Measurements from ENCODE around the gene NUDT6.

NUDT6 gene

DNA sequence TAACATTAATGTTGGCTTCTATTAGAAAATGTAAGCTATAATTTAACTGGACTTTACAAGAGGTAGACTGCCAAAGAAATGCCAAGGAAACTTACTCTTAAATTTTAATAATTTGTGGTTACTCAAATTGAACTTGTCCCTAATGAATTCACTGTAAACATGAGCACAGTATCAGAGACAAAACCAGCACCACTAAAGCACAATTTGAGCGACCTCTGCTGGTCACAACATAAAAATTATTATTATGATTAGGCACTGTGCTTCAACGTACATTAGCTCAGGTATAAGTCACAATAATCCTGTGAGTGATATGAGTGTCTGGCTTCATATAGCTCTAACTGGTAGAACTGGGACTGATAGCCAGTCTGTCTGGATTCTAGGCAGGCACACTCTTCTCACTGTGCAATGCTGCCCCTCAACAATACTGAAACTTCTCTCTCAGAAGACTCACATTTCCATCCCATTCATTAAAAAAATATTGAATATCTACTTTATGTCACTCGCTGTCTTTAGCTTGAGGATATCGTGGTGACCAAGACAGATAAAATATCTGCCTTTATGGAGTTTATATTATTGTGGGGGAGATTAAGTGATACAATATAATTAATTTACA lies 8.0 kb downstream of the NUDT6 start:
- DNase-seq, result no peak

DNA sequence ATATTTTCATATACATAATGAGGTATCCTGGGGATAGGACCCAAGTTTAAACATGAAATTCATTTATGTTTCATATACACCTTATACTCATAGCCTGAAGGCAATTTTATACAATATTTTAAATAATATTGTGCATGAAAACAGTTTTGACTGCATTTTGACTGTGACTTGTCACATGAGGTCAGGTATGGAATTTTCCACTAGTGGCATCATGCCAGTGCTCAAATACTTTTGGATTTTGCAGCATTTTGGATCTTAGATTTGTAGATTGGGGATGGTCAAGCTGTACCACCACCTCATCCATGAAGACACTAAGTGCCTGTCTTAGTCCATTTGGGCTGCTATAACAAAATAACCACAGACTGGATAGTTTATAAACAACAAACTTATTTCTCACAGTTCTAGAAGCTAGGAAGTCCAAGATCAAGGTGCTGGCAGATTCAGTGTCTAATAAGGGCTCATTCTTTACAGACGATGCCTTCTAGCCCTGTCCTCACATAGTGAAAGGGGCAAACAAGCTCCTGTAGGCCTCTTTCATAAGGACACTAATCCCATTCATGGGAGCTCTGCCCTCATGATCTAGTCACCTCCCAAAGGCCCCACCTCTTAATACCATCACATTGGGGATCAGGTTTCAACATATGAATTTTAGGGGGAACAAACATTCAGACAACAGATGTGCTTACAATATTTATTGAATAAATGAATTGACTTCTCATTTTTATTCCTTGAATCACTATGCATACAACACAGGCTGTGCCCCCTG lies 9.4 kb downstream of the NUDT6 start:
- DNase-seq, result no peak

DNA sequence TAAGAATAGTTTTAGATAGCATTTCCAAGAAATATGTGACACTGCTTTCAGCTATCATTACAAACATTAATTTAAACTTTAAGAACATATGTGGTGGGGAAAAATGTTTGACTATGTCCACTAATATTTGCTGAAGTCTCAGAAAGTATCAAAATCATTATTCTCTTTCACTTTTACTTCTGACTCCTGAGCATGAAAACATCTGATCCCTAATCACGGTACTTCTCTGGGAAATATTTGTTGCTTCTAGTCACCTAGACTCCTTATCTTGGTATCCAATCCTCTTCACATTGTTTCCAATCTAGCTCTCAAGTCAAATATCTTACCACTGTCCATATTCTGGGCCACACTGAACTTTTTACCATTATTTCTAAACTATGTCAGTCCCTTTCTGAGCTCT lies 10.8 kb downstream of the NUDT6 start:
- no peak for DNase-seq

DNA sequence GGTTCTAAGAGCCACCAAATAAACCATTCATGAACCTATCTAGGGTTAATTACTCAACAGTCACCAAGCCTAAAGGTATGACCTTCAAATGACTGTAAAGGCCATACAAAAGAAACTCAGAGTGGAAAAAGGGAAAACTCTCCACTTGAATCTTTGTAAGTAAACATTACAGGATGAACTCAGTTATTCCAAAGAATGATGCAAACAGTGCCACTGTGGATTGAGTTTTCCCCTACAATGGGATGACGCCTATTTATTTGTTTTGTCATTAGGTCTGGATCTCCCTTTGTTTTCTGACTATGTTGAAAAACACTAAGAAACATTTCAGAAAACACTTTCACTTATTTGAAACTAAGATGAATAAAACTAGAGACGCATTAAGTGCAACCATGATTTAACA lies 12.7 kb downstream of the NUDT6 start:
- no peak for DNase-seq

DNA sequence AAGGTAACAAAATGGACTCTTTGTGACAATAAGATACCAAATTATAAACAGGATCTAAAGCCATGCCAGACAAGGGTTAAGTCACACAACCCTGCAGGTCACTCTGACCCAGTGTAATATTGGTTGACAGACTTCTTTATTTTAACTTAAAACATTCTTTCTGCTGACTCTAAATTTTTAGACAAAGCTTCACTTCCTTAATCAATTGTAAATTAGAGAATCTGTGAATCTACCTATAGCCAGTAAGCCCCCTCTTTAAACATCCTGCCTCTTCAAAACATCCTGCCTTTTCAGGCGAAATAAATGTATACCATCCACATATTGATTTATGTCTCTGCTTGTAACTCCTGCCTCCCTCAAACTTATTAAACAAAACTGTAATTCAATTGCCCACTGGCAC lies 14.2 kb downstream of the NUDT6 start:
- DNase-seq, result no peak

DNA sequence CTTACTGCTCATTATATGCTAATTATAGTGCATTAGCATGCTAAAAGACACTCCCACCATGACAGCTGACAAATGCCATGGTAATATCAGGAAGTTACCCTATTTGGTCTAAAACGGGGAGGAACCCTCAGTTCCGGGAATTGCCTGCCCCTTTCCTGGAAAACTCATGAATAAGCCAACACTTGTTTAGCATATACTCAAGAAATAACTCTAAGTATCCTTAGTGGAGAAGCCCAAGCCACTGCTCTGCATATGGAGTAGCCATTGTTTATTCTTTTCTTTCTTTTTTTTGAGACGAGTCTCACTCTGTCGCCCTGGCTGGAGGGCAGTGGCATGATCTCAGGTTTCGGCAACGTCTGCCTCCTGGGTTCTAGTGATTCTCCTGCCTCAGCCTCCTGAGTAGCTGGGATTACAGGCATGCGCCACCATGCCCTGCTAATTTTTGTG lies 15.5 kb downstream of the NUDT6 start:
- no peak for DNase-seq

DNA sequence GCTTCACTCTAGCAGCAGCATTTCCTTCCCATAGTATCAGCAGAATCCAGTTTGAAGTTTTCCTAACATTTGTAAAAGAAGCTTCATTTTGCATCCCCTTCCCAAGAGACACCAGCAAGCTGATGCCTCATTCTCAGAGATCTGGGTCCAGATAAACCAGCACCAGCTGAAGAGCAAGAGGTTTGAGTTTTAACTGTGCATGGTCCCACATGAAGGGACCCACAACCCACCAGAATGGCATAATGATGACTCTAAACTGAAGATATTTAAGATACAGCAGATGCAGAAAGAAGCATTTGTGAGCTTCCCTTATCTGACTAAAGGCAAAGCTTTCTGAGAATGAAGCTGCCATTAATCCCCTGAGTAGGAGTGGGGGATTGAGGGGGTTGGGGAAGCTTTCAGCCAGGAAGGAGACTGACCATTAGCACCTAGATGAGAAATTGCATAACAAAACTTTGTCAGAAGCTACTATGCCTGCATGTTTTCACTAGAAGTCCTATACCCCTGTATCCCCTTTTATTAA lies 18.6 kb downstream of the NUDT6 start:
- no peak for DNase-seq

DNA sequence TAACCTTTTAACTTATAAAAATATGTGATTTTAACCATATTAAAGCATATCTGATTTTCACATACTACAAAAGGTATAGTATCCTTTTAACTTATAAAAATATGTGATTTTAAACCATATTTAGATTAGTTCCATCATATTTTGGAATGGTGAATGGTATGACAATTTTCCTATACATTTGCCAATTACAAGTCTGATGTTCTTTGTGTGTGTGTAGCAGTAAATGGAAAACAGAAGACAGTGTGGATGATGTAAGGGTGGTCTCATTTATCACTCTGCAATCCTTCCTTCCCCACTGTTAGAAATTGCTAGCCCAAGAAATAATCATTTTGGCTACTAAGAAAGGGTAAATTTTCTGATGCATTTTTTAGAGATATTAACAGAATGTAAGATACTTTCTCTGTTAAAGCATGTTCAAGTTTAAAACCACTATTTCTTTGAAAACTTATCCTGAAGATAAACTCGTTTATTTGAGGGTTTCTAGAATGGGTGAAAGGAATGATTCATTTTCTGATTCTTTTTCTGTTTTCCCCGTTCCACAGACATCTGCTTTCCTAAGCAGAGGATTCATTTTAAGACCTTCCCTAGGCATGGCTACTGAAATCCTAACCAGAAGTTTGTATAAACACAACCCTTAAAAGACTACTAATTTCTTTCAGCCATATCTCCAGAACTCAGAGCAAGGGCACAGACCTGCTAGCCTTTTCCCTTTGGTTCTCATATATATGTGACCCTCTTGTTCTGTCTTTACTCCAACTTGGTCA lies 21.0 kb downstream of the NUDT6 start:
- no peak for DNase-seq

DNA sequence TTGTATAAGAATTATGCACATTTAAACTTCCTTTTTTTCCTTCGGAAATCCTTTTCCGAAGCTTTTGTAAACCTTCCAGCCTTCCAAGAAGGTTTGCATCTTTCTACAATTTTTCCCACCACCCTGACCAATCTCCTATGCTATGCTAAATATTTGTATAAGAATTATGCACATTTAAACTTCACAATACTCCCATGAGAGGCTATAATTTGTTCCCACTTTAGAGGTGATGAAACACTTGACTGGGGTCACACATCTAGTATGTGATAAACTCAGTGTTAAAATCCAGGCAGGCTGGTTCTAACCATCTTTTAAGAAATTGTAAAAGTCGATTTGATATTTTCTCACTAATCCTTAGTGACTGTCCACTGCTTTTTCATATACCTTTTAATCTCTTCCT lies 22.1 kb downstream of the NUDT6 start:
- no peak for DNase-seq

DNA sequence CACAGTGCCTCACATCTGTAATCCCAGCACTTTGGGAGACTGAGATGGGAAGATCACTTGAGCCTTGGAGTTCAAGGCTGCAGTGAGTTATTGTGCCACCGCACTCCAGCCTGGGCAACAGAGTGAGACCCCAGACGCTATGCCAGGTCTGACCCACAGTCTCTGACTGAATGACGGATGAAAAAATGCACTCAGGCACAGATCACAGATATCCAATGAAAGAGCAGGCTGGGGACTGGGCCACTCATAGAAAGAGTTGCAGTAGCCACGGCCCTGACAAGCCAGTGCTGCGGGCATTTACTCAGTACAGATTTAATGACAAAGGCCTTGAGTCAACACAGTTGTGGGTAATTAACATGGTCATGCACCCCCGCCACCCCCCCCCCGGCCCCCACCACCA lies 22.7 kb downstream of the NUDT6 start:
- no peak for DNase-seq

DNA sequence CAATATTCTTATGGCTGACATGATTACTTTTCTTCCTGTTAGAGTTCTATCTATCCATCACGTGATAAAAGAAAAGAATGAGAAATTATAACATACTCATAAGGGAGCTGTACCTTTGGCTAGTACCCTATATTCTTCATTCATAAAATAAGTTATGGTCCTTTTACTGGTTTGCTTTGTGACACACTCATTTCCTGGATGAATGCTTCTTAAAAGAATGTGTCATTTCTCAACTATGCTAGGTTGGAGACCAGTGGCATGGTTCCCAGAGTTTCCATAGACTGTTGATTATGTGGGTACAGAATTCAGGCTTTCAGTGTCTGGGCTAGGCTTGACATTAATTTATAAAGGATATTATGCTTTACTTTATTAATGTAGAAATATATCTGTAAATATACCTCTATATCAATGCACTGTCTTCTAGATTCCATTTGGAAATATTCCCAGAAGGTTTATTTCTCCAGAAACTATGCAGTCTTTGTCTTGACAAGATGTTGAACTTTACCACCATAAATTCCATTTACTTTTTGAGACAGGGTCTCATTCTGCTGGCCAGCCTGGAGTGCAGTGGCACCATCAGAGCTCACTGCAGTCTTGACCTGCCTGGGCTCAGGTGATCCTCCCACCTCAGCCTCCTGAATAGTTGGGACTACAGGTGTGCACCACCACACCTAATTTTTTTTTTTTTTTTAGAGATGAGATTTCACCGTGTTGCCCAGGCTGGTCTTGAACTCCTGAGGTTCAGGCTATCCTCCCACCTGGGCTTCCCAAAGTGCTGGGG lies 23.8 kb downstream of the NUDT6 start:
- DNase-seq, result no peak

DNA sequence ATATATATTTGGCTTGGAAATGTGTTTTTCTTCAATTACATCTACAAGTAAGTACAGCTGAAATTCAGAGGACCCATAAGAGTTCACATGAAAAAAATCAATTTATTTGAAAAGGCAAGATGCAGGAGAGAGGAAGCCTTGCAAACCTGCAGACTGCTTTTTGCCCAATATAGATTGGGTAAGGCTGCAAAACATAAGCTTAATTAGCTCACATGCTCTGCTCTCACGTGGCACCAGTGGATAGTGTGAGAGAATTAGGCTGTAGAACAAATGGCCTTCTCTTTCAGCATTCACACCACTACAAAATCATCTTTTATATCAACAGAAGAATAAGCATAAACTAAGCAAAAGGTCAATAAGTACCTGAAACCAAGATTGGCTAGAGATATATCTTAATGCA lies 26.1 kb downstream of the NUDT6 start:
- DNase-seq, result no peak

DNA sequence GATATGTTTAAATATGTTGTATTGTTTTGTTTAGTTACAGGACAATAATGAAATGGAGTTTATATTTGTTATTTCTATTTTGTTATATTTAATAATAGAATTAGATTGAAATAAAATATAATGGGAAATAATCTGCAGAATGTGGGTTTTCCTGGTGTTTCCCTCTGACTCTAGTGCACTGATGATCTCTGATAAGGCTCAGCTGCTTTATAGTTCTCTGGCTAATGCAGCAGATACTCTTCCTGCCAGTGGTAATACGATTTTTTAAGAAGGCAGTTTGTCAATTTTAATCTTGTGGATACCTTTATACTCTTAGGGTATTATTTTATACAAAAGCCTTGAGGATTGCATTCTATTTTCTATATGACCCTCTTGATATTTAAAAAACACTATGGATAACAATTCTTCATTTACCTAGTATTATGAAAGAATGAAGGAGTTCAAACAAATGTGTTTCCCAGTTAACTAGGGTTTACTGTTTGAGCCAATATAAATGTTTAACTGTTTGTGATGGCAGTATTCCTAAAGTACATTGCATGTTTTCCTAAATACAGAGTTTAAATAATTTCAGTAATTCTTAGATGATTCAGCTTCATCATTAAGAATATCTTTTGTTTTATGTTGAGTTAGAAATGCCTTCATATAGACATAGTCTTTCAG lies 26.9 kb downstream of the NUDT6 start:
- no peak for DNase-seq

DNA sequence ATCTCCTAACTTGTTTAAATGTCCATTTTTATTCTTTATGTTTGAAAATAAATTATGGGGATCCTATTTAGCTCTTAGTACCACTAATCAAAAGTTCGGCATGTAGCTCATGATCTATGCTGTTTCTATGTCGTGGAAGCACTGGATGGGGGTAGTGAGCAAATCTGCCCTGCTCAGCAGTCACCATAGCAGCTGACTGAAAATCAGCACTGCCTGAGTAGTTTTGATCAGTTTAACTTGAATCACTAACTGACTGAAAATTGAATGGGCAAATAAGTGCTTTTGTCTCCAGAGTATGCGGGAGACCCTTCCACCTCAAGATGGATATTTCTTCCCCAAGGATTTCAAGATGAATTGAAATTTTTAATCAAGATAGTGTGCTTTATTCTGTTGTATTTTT lies 27.6 kb downstream of the NUDT6 start:
- no peak for DNase-seq

DNA sequence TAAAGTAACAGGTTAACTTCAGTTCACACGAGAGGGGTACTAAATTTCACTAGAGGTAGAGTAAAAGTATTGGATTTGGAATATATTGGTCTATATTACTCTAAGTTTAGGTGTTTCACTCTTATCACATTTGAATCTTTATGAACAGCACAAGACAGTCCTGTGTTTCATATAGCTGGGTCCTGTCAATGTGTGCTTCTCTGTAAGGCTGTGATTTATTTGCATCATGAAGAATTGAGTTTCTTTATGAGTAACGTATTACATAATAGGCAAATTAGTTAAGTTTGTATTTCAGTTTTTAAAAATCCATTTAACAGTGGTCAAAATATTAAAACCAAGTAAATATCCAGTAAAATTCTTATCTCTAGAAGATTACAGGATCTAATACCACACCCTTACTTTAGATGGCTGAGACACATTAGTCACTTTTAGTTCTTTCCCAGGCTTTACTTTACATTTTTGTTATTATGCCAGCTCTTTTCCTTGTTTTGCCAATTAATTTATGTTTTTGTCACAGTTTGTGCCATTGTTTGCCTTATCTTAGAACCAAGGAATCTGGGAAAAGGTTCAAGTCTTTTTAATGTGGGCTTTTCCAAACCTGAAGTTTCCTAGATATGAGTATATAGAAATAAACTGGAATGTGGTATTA lies 32.1 kb downstream of the NUDT6 start:
- DNase-seq, result no peak

DNA sequence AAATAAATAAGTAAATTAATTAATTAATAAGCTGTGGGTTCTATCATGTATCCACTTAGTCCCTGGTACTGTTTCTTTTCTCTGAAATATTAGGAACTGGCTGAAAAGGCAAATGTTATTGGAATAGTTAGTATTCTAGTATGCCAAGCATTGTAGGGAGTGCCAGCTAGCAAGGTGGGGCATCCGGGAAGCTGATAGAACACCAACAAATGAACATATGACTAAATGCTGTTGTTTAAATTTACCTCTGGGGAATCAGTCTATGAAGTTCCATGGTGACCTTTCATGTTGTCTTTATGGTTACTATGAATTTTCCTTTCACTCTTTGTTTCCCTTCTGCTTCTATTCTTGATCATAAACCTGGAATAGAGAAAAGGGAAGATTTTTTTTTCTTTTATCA lies 32.7 kb downstream of the NUDT6 start:
- DNase-seq, result no peak

DNA sequence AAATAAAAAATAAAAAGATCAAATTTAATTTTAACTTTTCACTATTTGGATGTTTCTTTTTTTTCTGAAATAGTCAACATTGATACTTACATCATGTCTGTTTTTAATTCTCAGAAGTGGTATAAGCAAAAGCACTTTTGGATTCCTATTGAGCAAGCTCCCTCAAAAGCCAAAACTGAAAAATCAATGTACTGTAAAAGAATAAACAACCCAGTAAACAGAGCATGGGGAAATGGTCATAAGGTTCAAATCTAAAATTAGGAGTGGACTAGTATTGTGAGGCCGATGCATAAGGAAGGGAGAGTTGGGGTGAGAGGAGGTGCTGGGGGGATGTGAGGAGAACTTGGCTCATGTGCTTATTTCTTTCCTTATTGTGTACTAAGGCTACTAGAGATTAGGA lies 37.9 kb downstream of the NUDT6 start:
- no peak for DNase-seq

DNA sequence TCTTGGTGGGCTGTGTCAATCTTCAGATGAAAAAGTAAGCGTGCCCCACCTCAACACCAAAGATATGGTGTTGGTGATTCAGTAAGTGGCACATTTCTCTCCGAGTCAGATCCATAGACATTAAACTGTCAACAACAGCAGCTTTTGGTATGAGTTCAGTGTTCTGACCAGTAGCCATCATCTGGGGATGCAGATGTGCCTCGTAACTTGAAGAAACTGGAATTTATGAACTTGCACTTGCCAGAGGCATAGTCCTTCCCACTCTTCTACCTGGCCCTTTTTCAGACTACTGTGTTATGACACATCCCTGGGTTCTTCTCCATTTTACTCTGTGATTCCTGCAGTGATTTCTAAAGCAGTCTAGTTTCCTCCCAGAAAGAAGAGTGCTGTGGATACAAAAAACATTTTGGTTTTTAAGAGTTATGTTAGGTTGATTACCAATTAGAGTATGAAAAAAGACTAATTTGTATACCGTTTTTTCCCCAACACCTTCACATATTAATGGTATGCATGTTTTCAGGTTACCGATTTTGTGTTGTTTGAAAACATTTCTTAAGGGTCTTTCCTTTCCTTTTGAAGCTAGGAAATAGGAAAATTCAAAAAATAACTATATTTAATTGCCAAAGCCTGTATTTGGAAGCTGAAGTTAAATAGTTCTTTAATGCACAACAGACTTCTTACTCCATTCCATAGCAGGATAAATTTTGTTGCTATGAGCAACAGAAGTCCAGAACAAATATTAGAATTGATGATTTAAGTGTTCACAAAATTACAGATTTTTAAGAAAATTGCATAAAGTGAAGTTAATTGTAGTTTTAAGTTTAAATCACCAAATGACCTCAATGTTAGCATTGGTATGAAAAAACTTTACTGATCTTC lies 39.3 kb downstream of the NUDT6 start:
- no peak for DNase-seq

DNA sequence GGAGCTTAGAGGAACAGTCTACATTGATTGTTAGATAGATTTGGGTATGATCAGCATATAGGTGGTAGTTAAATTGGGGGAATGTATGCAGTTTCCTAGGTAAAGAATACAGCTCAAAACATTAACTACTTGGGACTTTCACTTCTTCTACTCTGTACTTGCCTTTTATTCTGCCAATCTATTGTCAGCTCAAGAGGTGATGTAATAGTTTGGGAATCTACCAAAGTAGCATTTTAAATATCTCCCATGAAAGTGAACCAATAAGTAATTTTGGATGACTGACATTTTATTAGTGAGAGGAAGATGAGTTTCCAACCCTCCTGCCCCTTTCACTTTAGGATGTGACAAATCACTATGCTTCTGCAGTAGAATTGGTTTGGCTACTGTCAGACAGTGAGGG lies 43.4 kb downstream of the NUDT6 start:
- no peak for DNase-seq

DNA sequence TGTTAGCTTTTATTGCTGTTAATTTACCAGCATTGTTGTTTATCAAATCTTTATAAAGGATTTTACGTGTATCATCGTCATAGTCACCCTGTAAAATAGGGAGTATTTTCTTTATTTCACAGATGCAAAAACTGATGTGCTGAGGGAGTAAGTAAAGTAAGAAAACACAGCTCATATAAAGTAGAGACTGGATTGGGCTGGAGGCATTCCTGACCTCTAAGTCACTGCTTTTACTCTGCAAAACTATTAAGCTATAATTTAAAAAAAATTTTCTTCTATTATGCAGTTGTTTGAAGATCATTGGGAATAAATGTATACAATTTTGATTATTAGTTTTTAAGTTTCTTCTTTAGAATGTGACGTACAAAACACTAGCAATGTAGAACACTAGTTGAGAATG lies 45.9 kb downstream of the NUDT6 start:
- DNase-seq, result no peak

DNA sequence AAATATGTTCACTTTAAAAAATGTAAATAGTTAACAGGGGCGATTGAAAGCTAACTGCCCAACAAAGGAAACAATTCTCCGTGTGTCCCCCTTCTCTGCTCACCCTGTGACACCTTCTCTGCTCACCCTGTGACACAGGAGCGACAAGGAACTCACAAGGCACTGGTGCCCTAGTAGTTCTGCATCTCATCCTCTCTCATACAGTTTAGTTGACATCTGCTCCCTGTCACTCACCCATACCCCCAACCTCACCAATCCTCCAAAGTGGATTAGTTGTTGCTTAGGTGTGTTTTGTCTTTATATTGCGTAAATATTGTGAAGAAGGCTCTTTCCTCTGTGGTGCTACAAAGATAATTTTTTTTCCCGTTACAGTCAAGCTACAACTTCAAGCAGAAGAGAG lies 46.4 kb downstream of the NUDT6 start:
- no peak for DNase-seq
